Measurements from ENCODE around the gene LRIG1.

Gene LRIG1

GRCh38 chr3:66402596-66403290 is 98.1 kb downstream of the LRIG1 start:
- no peak for DNase-seq (ENCODE audit: low read depth, low spot score)

- no peak for DNase-seq (ENCODE audit: low read depth, low spot score)
Observed at GRCh38 chr3:66401675-66402491, 98.9 kb downstream of the LRIG1 start.

GRCh38 chr3:66401157-66401550 is 99.7 kb downstream of the LRIG1 start:
- DNase-seq (ENCODE audit: low read depth, low spot score): no peak

DNA sequence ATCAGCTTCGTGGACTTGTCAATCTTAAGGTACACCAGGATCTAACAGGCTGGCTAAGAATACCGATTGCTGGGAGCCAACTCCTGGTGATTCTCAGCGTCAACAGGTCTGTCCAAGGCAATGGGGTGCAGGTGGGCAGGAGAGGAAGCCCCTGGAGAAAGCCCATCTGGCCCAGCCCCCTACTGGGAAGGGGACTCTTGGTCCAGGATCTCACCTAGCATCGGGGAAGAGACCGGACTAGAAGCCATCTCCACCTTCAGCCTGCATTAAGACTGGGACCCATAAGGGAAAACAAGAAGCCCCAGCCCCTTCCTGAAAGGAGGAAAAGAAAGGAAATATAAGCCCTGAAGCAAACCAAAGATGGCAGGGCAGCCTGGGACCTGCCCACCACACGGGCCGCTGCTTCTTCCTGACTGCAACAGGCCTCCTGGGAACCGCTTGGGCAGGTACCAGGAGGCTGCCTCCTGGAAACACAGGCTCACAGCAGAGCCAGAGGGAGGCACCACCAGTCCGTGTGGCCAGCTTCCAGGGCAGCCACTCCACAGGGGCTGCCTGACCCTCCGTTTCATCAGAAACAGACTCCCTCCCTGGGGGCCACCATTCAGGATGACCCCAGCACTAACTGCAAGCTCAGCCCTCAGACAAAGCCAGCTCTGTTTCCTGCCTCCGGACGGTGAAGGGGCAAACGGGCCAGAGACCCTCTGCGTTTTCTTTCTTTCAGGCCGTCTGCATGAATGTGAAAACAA is 100.2 kb downstream of the LRIG1 start:
- no peak for DNase-seq (ENCODE audit: low read depth, low spot score)

GRCh38 chr3:66399529-66400232 is 101.1 kb downstream of the LRIG1 start:
- no peak for DNase-seq (ENCODE audit: low read depth, low spot score)

- no peak for DNase-seq (ENCODE audit: low read depth, low spot score)
Observed at GRCh38 chr3:66398228-66399025, 102.4 kb downstream of the LRIG1 start.

DNA sequence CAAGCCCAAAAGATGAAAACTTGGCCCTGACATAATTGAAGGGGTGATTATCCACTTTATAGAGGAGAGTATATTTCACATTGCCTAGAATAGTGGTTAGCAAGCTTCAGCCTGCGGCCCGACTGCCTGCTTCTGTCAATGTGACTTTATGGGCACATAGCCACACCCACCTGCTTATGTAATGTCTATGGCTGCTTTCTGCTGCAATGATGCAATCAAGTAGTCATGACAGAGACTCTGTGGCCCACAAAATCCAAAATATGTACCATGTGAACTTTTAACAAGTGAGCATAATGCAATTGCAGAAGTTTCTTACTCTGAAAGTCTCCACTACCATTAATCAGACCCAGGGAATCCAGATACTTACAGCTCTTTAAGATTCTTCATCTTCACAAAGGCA is 103.1 kb downstream of the LRIG1 start:
- no peak for DNase-seq (ENCODE audit: low read depth, low spot score)

GRCh38 chr3:66396888-66397287 is 103.9 kb downstream of the LRIG1 start:
- DNase-seq (ENCODE audit: low read depth, low spot score): no peak

DNA sequence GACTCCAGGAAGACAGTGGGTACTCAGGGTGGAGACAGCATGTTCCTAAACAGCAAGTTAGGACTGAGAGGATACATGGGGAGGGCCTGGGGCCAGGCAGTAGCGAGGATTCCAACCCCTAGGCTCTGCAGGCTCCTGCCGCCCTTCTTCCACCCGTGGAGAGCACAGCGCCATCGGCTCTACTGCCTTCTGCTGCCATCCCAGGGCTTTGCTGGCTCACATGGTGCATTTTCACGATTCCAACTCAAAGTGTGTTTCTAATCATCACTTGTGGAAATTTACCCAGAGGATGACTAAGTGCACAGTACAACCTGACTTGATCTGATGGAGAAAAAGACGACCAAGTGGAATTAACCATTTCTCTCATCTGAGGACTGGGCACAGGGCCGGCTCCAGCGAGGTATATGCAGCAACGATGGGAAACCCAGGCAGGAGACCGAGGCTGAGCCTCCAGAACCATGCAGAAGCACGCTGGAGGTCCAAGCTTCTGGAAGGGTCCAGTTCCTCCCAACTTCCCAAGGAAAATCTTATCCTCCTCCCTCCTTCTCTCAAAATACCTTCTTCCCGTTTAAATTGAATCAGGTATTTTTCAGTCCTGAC is 104.6 kb downstream of the LRIG1 start:
- DNase-seq (ENCODE audit: low read depth, low spot score): no peak

- DNase-seq (ENCODE audit: low read depth, low spot score): no peak
Observed at GRCh38 chr3:66395635-66396034, 105.2 kb downstream of the LRIG1 start.

DNA sequence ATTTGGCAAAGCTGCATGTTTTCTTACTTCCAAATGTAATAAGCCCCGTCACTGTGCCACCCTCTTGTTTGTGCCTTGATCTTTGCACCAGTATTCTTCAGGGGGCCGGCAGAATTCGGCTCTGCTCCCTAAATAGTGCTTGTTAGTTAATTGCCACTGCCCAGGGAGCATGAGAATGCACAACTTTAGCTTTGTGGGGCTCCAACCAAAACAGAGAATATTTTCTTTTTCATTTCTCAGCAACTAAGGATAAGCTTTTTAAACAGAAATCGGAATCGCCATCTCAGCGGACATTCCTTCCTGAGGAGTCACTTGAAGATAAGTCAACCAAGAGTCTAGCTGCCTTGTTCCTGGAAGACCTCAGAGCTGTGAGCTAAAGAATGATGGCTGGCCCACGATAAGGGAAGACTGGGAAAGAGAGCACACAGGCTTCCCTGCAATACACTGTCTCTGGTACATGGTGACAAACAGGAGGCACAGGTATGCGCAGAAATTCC is 106.0 kb downstream of the LRIG1 start:
- no peak for DNase-seq (ENCODE audit: low read depth, low spot score)

DNA sequence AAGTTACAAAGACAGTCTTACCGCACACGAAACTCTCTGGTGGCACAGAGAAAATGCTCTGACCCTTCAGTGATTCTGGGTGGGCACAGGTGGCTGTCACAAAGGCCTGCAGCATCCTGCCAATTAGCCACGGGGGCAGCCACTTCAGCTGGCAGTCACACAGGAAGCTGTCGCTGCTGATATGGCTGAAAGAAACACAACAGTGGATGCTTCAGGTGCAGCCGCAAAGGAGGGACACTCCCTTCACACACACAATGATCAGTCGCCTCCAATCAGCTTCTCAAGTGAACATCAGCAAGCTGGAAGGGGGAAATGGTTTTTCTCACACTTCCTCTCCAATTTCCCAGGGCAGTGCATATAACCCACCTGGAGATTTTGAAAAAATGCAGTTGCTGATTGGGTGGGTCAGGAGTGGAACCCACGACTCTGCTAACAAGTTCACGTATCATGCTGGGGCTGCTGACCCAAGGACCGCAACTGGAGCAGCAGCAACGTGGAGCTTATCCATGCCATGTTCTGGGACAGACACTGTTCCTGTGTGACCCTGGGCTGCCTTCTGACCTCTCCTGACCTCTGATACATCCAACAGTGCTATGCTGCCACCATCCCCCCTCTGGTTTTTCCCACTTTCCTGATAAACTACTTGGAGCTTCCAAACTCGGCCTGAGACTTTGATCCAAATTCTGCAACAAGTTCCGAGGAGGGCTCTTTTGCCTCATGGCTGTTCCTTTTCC is 106.6 kb downstream of the LRIG1 start:
- no peak for DNase-seq (ENCODE audit: low read depth, low spot score)

GRCh38 chr3:66393333-66394005 is 107.4 kb downstream of the LRIG1 start:
- DNase-seq (ENCODE audit: low read depth, low spot score): no peak

- no peak for DNase-seq (ENCODE audit: low read depth, low spot score)
Observed at GRCh38 chr3:66392966-66393332, 107.9 kb downstream of the LRIG1 start.

GRCh38 chr3:66392512-66392911 is 108.3 kb downstream of the LRIG1 start:
- no peak for DNase-seq (ENCODE audit: low read depth, low spot score)

- no peak for DNase-seq (ENCODE audit: low read depth, low spot score)
Observed at GRCh38 chr3:66390013-66390412, 110.8 kb downstream of the LRIG1 start.

DNA sequence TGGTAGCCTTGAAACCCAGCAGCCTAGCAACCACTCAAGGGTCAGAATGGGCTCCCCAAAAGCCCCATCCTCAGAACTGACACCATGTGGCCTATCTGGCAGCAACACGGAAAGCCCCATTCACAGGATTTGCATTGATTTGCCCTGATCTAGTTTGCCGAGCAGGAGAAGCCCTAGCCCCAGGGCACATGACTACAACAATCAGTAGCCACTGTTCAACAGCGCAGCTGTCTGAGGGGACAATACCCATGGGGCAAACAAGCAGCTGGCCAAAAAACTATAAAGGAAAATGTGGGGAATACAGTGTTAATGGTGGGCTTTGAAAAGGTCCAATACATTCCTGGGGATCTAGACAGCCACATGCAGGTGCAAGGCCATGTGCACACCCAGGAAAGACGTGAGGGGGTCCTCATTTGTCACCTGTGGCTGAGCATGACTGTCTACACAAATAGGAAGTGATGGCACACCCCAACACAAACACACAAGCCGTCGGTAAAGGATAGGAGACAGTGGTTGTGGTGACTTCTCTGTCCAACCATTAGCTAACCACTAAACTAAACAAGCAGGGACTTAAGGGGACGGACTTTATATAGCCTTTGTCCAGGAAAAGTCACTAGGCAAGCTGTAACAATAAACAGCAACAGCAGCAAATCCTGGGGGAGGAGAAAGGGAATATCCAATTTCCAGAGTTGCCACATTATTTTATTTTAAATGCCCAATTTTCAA is 113.7 kb downstream of the LRIG1 start:
- no peak for DNase-seq (ENCODE audit: low read depth, low spot score)
